HFFc6 (cell line): ENCODE data around the gene CDC42BPG. TPM values are rescaled to one million over a fixed set of nuclear protein-coding genes. Genes with fewer than 3 reads are reported as not detected.

Source experiments
- DNase-seq: peaks from one replicate; pipeline ENCODE4 v3.0.0-alpha.2; 2018
- H3K27ac Mint-ChIP-seq: 2 replicates; pipeline ENCODE4 v1.8.0; 2020; ENCODE audit warnings: mild to moderate bottlenecking, mixed read lengths
- H3K27me3 Mint-ChIP-seq: 2 replicates; pipeline ENCODE4 v1.8.0; 2021; ENCODE audit warnings: mild to moderate bottlenecking, moderate library complexity, mixed read lengths; ENCODE audit not compliant: insufficient read depth
- H3K36me3 Mint-ChIP-seq: 2 replicates; pipeline ENCODE4 v1.8.0; 2021; ENCODE audit warnings: low read depth, mixed read lengths
- H3K4me1 Mint-ChIP-seq: 2 replicates; pipeline ENCODE4 v1.8.0; 2020; ENCODE audit warnings: low read depth, mixed read lengths
- H3K4me3 Mint-ChIP-seq: 2 replicates; pipeline ENCODE4 v1.8.0; 2020; ENCODE audit warnings: mild to moderate bottlenecking, moderate library complexity, mixed read lengths
- H3K9me3 Mint-ChIP-seq: 2 replicates; pipeline ENCODE4 v1.8.0; 2020; ENCODE audit warnings: mild to moderate bottlenecking, mixed read lengths
- total RNA-seq, 6 experiments: library from RNA; stranded (reverse); fragmentation: NEBNext Ultra II Directional; extraction: Animal tissue kit (Norgen Biotek cat#: 25700); gene quantifications; 2 replicates in 1 of 6; 3 replicates in 5 of 6; pipeline ENCODE4 v1.2.3, GENCODE V29; 2021
- TF ChIP-seq, protein P1 (sequence below): fragments of 200-600 bp; sonication (generic); IDR thresholded peaks from 2 replicates; pipeline ENCODE4 v1.5.0; 2021; ENCODE audit warnings: antibody characterized with exemption, mild to moderate bottlenecking

The CDC42BPG gene
- total RNA-seq, 6 experiments from 2014 or later: 0.02 to 0.21 (median 0.05) TPM; not detected in 1

DNA sequence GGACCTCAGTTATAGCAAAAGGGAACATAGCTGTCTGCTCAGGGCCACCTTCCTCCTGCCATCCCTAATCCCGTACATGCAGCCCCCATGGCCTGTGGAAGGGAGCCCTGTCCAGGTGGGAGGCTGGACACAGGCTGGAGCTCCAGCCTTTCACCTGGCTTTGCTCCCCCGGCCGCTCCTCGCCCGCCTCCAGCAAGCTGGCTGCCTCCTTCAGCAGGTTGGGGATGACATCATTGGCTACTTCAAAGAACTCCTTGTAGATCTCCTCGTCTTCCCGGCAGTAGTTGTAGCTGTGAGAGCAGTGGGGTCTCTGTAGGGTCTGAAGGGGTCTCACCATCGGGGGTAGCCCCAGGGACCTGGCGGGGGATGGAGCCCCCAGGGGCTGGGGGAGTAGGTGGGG, 39.0 kb downstream of the CDC42BPG start:
- H3K36me3 Mint-ChIP-seq: 0 out of 2 replicates have a peak, but pooled peaks cover 12% of the 10 kb centered on the region
- no peak overlapping the region for H3K27ac Mint-ChIP-seq
- peaks cover 19% of the 10 kb centered on the region for H3K4me1 Mint-ChIP-seq
- no peaks in the 10 kb centered on the region for H3K9me3 Mint-ChIP-seq
- no peak for DNase-seq
- TF ChIP-seq, protein P1, sequence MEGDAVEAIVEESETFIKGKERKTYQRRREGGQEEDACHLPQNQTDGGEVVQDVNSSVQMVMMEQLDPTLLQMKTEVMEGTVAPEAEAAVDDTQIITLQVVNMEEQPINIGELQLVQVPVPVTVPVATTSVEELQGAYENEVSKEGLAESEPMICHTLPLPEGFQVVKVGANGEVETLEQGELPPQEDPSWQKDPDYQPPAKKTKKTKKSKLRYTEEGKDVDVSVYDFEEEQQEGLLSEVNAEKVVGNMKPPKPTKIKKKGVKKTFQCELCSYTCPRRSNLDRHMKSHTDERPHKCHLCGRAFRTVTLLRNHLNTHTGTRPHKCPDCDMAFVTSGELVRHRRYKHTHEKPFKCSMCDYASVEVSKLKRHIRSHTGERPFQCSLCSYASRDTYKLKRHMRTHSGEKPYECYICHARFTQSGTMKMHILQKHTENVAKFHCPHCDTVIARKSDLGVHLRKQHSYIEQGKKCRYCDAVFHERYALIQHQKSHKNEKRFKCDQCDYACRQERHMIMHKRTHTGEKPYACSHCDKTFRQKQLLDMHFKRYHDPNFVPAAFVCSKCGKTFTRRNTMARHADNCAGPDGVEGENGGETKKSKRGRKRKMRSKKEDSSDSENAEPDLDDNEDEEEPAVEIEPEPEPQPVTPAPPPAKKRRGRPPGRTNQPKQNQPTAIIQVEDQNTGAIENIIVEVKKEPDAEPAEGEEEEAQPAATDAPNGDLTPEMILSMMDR: no peak
- peaks cover 4% of the 10 kb centered on the region; the same call in 1 of the 2 replicates for H3K27me3 Mint-ChIP-seq
- H3K4me3 Mint-ChIP-seq: no peak overlapping the region

DNA sequence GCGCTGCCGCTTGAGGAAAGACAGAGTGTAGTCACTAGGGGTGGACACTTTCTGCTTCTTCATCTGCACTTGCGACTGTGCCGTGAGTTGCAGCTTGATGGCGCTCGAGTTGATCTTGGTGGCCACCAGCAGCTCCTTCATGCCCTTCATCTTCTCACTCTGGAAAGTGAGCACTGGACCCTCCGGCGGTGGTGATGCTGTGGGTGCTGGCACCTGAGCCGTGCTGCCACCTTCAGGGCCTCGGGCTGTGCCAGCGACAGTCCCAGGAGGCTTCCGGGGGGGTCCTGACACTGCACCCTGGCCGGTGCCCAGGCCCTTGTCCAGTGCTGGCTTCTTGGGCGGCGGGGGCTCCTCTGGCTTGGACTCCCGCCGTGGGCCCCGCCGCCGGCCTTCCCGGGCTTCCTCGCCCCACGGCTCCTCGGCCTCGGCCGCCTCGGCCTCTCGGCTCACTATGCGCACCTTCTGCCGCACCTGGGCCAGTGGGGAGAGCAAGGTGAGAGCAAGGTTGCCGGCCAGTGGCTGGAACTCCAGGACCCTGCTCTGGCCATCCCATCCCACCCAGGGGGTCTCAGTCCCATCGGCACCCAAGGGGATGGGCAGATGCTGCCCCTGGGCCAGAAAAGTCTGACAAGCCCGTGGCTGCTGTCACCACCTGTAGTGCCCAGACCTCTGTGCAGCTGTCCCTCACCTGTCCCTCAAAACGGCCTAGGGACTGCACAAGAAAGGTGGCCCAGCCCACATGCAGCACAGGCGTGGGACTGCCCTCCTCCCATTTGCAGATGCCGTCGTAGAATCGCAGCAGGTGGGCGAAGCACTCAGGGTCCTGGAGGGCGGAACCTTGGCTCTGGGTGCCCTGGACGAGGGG, 39.9 kb downstream of the CDC42BPG start:
- no peak overlapping the region for H3K27ac Mint-ChIP-seq
- TF ChIP-seq, protein P1: no peak
- DNase-seq: no peak
- no peaks in the 10 kb centered on the region for H3K9me3 Mint-ChIP-seq
- 0 out of 2 replicates have a peak, but pooled peaks cover under 1% of the 10 kb centered on the region for H3K27me3 Mint-ChIP-seq
- peaks cover 15% of the 10 kb centered on the region for H3K4me1 Mint-ChIP-seq
- peak overlapping the region; percentile 93; the same call in 1 of the 2 replicates for H3K4me3 Mint-ChIP-seq
- H3K36me3 Mint-ChIP-seq: 0 out of 2 replicates have a peak, but pooled peaks cover 12% of the 10 kb centered on the region

DNA sequence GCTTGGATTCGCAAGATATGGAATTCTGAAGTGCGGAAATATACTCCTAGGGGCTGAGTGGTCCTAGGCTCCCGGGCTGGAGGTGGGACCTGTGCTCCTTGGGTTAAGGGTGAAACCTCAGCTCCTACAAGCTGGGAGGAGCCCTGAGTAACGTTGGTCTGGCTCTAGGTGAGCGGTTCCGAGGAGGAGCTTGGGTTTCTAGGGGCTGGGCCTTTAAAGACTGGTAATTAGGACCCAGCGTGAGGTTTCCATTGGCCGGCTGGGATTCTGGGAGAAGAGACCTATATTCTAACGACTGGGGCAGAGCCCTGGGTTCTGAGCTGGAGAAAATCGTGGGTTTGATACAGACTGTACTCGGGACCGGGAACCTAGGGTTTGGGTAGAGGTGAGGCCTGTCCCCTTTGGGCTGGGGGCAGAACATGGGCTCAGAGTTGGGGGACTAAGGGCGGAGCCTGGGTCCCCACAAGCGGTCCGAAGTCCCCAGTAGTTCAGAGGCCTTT, 40.6 kb downstream of the CDC42BPG start:
- Mint-ChIP-seq H3K27me3 (no peaks in the 10 kb centered on the region), H3K36me3 (0 out of 2 replicates have a peak, but pooled peaks cover 12% of the 10 kb centered on the region), H3K4me1 (peaks cover 10% of the 10 kb centered on the region), H3K4me3 (peak overlapping the region; percentile 93), H3K27ac (peak overlapping the region; percentile 96), H3K9me3 (no peaks in the 10 kb centered on the region)
- DNase-seq: no peak
- TF ChIP-seq, protein P1: no peak

DNA sequence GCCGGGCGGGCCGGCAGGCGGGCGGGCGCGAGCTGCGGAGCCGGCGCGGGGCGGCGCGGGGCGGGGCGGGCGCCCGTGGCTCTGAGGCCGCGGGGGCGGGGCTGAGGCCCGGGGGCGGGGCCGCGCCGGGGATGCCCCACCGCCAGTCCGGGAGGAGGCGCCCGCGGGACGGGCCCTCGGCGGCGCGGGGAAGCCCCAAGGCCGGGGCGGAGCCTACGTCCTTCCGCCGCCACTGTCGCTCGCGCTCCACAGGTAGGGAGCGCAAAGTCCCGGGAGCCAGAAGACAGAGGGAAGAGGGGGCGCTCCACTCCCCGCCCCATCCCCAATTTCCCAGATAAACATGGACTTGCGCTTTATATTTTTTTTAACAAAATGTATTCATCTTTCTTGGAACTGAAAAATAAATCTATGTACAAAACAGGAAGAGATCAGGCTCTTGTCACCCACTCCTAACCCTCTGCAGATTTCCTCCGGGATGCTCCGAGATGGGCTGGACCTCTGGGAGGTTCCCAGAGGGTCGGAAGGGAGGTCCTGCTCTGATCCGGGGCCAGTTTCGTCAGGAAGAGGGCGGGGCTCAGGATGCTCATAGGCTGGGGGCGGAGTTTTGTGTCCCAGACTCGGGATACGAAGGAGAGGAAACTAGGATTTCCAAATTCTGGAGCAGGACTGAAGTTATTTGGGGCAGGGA, 41.2 kb downstream of the CDC42BPG start, which contains the start of gene MAP4K2:
MAP4K2 (minus strand) TSS at position 57 of the 688 bp plus-strand sequence. CDS start 65 bp downstream, outside the sequence.
- H3K27ac Mint-ChIP-seq: peak within 1 kb of the TSS; percentile 96
- peak; percentile 73 for DNase-seq

More for the DNA sequence above, 41.2 kb downstream of the CDC42BPG start, which contains the start of gene MAP4K2:
- peak within 1 kb of the TSS; percentile 93 for H3K4me3 Mint-ChIP-seq
- H3K9me3 Mint-ChIP-seq: no peaks in the 10 kb centered on the region
- 0 out of 2 replicates have a peak, but pooled peaks cover 12% of the 10 kb centered on the region for H3K36me3 Mint-ChIP-seq
- H3K27me3 Mint-ChIP-seq: no peaks in the 10 kb centered on the region
- peaks cover 10% of the 10 kb centered on the region for H3K4me1 Mint-ChIP-seq
- TF ChIP-seq, protein P1: peak; percentile 59
